Natural killer cell treated with Interleukin-12 subunit alpha and Interleukin-12 subunit beta and Interleukin-15 and Interleukin-18, amount 100 ng/mL, for 72 hours (primary cell): ENCODE measurements around the gene APEH. TPM values are rescaled to one million over a fixed set of nuclear protein-coding genes. Genes with fewer than 3 reads are reported as not detected.
A peak's percentile ranks its signal among the peaks of the same experiment; 100 is the strongest.

ENCODE experiments used
- ATAC-seq, 2 donors: fragments of 150-1000 bp; cut with Tn5 transposase in 1 of 2; sonication (Bioruptor Pico), chemical (Tn5 transposase) in 1 of 2; 2 replicates each; pipeline ENCODE4 v1.10.0; 2021
- DNase-seq: peaks from one replicate; pipeline ENCODE4 v3.0.0; 2022; ENCODE audit warnings: low spot score
- H3K27ac Mint-ChIP-seq, 2 donors: 1 replicate in 1 of 2; 2 replicates in 1 of 2; pipeline ENCODE4 v1.8.0; 2022; ENCODE audit warnings: mixed read lengths in 2 of 2, mild to moderate bottlenecking in 1 of 2, moderate library complexity in 1 of 2
- H3K27me3 Mint-ChIP-seq, 2 donors: 1 replicate in 1 of 2; 2 replicates in 1 of 2; pipeline ENCODE4 v1.8.0; 2022; ENCODE audit warnings: mixed read lengths in 2 of 2
- H3K36me3 Mint-ChIP-seq: one replicate; pipeline ENCODE4 v1.8.0; 2022; ENCODE audit warnings: mixed read lengths
- H3K4me1 Mint-ChIP-seq, 2 donors: 1 replicate in 1 of 2; 2 replicates in 1 of 2; pipeline ENCODE4 v1.8.0; 2022; ENCODE audit warnings: low read depth in 2 of 2, mixed read lengths in 2 of 2, mild to moderate bottlenecking in 1 of 2
- H3K4me3 Mint-ChIP-seq: one replicate; pipeline ENCODE4 v1.8.0; 2022; ENCODE audit warnings: mixed read lengths
- H3K9me3 Mint-ChIP-seq: 2 replicates; pipeline ENCODE4 v1.8.0; 2022; ENCODE audit warnings: mixed read lengths
- total RNA-seq, 2 donors: library from RNA; stranded (reverse); gene quantifications; one replicate each; pipeline ENCODE4 v1.2.3, GENCODE V29; 2022

The APEH gene
- total RNA-seq, 2 donors from 2014 or later, result 134 to 235 TPM

DNA sequence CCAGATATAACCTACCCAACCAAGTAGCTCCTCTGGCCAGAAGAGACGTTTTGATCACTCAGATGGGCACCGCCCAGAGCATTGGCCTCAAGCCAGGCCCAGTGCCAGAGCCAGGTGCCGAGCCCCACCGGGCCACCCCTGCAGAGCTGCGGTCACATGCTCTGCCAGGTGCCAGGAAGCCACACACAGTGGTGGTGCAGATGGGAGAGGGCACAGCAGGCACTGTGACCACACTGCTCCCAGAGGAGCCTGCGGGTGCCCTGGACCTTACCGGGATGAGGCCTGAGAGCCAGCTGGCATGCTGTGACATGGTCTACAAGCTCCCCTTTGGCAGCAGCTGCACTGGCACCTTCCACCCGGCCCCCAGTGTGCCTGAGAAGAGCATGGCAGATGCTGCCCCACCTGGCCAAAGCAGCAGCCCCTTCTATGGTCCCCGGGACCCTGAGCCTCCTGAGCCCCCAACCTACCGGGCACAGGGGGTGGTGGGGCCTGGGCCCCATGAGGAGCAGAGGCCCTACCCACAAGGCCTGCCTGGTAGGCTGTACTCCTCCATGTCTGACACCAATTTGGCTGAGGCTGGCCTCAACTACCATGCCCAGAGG is 19.1 kb upstream of the APEH start:
- Mint-ChIP-seq H3K27me3 (peaks cover 0 to 3% of the 10 kb centered on the region in 2 donors), H3K9me3 (no peaks in the 10 kb centered on the region), H3K36me3 (no peaks in the 10 kb centered on the region), H3K4me3 (no peak overlapping the region), H3K27ac (no peak overlapping the region), H3K4me1 (no peaks in the 10 kb centered on the region)
- ATAC-seq (no peak), DNase-seq (no peak)

DNA sequence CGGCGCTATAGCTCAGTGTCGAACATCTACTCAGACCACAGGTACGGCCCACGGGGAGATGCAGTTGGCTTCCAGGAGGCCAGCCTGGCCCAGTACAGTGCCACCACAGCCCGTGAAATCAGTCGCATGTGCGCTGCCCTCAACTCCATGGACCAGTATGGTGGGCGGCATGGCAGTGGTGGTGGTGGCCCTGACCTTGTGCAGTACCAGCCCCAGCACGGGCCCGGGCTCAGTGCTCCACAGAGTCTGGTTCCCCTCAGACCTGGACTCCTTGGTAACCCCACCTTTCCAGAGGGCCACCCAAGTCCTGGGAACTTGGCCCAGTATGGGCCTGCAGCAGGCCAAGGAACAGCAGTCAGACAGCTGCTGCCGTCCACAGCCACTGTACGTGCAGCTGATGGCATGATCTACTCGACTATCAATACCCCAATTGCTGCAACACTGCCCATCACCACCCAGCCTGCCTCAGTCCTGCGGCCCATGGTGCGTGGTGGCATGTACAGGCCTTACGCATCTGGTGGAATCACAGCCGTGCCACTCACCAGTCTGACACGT is 18.3 kb upstream of the APEH start:
- H3K9me3 Mint-ChIP-seq, result no peaks in the 10 kb centered on the region
- H3K27ac Mint-ChIP-seq, result no peak overlapping the region
- H3K27me3 Mint-ChIP-seq, result peaks cover 0 to 3% of the 10 kb centered on the region in 2 donors
- ATAC-seq (no peak), DNase-seq (no peak)
- no peaks in the 10 kb centered on the region for H3K4me1 Mint-ChIP-seq
- H3K4me3 Mint-ChIP-seq, result no peak overlapping the region
- H3K36me3 Mint-ChIP-seq, result no peaks in the 10 kb centered on the region

DNA sequence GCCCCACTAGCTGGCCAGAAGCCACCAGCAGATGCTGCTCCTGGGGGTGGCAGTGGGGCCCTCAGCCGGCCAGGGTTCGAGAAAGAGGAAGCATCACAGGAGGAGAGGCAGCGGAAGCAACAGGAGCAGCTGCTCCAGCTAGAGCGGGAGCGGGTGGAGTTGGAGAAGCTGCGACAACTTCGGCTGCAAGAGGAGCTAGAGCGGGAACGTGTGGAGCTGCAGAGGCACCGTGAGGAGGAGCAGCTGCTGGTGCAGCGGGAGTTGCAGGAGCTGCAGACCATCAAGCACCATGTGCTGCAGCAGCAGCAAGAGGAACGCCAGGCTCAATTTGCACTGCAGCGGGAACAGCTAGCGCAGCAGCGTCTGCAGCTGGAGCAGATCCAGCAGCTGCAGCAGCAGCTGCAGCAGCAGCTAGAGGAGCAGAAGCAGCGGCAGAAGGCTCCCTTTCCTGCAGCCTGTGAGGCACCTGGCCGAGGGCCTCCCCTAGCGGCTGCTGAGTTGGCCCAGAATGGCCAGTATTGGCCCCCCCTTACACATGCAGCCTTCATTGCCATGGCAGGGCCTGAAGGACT is 17.5 kb upstream of the APEH start:
- Mint-ChIP-seq H3K27me3 (peaks cover 0 to 3% of the 10 kb centered on the region in 2 donors), H3K4me1 (no peaks in the 10 kb centered on the region), H3K4me3 (no peak overlapping the region)

DNA sequence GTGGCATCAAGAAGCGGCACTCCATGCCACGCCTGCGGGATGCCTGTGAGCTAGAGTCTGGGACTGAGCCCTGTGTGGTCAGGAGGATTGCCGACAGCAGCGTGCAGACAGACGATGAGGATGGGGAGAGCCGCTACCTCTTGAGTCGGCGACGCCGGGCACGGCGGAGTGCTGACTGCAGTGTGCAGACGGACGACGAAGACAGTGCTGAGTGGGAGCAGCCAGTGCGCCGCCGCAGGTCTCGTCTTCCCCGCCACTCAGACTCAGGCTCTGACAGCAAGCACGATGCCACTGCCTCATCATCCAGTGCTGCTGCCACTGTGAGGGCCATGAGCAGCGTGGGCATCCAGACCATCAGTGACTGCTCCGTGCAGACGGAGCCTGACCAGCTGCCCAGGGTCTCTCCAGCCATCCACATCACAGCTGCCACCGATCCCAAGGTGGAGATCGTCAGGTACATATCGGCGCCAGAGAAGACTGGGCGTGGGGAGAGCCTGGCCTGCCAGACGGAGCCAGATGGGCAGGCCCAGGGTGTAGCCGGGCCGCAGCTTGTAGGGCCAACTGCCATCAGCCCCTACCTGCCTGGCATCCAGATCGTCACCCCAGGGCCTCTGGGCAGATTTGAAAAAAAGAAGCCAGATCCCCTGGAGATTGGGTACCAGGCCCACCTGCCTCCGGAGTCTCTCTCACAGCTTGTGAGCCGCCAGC is 16.8 kb upstream of the APEH start:
- DNase-seq, result no peak
- Mint-ChIP-seq H3K27ac (no peak overlapping the region), H3K27me3 (peaks cover 0 to 3% of the 10 kb centered on the region in 2 donors), H3K9me3 (no peaks in the 10 kb centered on the region), H3K4me1 (no peaks in the 10 kb centered on the region), H3K36me3 (no peaks in the 10 kb centered on the region), H3K4me3 (no peak overlapping the region)
- ATAC-seq, result no peak

More for the DNA sequence above, 17.5 kb upstream of the APEH start:
- DNase-seq, result no peak
- no peaks in the 10 kb centered on the region for H3K36me3 Mint-ChIP-seq
- H3K27ac Mint-ChIP-seq, result no peak overlapping the region
- ATAC-seq, result no peak
- no peaks in the 10 kb centered on the region for H3K9me3 Mint-ChIP-seq

DNA sequence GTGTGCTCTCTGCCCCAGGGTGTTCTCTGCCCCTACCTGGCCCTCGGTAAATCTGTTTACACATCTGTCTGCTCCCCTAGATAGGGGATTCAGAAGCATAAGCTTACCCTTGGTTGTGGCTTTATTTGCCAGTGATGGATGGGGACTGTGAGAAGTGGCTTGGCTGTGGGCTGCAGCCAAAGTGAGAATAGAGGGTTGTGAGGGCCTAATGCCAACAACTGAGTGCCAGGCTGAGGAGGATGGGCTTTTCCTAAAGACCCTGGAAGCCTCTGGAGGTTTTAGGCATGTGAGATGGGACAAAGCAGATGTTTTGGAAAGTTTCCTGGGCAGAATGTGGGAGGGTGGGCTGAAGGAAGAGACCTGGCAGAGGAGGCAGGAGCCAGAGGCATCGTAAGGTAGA is 15.4 kb upstream of the APEH start:
- DNase-seq (no peak), ATAC-seq (no peak)
- Mint-ChIP-seq H3K27me3 (peaks cover 0 to 3% of the 10 kb centered on the region in 2 donors), H3K4me3 (no peak overlapping the region), H3K36me3 (no peaks in the 10 kb centered on the region), H3K4me1 (no peaks in the 10 kb centered on the region), H3K27ac (no peak overlapping the region), H3K9me3 (no peaks in the 10 kb centered on the region)

DNA sequence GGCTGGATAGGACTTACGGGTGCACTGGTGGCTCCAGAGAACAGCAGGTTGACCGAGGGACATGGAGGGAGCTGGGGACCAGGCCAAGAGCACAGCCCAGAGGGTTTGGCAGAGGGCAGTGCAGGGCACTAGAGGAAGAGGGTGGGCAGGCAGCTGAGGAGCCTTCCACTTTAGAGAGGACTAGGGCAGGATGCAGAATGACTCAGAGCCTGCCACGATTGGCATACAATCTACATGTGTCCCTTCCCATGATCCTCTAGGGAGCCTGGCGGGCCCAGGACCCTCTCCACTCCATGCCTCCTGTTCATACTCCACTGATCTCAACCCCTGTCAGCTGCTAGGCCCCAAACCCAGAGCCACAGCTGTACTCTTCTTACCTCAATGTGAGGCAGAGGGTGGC is 14.4 kb upstream of the APEH start:
- DNase-seq, result no peak
- Mint-ChIP-seq H3K4me1 (no peaks in the 10 kb centered on the region), H3K27ac (no peak overlapping the region), H3K27me3 (peaks cover 0 to 3% of the 10 kb centered on the region in 2 donors), H3K36me3 (no peaks in the 10 kb centered on the region), H3K4me3 (no peak overlapping the region), H3K9me3 (no peaks in the 10 kb centered on the region)
- ATAC-seq, result no peak

DNA sequence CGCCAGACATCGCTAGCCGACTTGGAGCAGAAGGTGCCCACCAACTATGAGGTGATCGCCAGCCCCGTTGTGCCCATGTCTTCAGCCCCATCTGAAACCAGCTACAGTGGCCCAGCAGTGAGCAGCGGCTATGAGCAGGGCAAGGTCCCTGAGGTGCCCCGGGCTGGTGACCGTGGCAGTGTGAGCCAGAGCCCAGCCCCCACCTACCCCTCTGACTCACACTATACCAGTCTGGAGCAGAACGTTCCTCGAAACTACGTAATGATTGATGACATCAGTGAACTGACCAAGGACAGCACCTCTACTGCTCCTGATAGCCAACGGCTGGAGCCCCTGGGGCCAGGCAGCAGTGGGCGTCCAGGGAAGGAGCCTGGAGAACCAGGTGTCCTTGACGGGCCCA is 12.9 kb upstream of the APEH start:
- Mint-ChIP-seq H3K27me3 (peaks cover 0 to 3% of the 10 kb centered on the region in 2 donors), H3K4me1 (no peaks in the 10 kb centered on the region), H3K4me3 (no peak overlapping the region), H3K27ac (no peak overlapping the region), H3K36me3 (no peaks in the 10 kb centered on the region), H3K9me3 (no peaks in the 10 kb centered on the region)
- DNase-seq, result no peak
- ATAC-seq, result no peak

DNA sequence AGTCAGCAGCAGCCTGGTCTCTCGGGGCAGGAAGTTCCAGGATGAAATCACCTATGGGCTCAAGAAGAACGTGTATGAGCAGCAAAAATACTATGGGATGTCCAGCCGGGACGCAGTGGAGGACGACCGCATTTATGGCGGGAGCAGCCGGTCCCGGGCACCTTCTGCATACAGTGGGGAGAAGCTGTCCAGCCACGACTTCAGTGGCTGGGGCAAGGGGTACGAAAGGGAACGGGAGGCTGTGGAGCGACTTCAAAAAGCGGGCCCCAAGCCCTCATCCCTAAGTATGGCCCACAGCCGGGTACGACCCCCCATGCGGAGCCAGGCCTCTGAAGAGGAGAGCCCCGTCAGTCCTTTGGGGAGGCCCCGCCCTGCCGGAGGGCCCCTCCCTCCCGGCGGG is 12.1 kb upstream of the APEH start:
- no peaks in the 10 kb centered on the region for H3K27me3 Mint-ChIP-seq
- ATAC-seq (no peak), DNase-seq (no peak)
- no peak overlapping the region for H3K27ac Mint-ChIP-seq
- no peaks in the 10 kb centered on the region for H3K4me1 Mint-ChIP-seq
- no peaks in the 10 kb centered on the region for H3K9me3 Mint-ChIP-seq
- H3K36me3 Mint-ChIP-seq, result no peaks in the 10 kb centered on the region
- no peak overlapping the region for H3K4me3 Mint-ChIP-seq

DNA sequence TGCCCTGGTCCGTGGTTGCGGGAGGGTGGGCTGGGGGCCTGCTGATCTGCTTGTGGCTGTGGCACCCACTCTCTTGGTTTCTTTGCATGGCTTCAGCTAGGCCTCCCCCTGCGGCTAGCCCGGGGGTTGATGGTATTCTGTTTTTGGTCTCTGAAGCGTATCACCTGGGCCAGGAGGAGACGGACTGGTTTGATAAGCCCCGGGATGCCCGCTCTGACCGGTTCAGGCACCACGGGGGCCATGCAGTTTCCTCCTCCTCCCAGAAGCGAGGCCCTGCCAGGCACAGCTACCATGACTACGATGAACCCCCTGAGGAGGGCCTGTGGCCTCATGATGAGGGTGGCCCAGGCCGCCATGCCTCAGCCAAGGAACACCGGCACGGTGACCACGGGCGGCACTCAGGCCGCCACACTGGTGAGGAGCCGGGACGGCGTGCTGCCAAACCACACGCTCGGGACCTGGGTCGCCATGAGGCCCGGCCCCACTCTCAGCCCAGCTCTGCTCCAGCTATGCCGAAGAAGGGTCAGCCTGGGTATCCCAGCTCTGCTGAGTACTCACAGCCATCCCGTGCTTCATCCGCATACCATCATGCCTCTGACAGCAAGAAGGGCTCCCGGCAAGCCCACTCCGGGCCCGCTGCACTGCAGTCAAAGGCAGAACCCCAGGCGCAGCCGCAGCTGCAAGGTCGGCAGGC is 11.3 kb upstream of the APEH start:
- no peaks in the 10 kb centered on the region for H3K4me1 Mint-ChIP-seq
- no peak overlapping the region for H3K27ac Mint-ChIP-seq
- H3K9me3 Mint-ChIP-seq, result no peaks in the 10 kb centered on the region
- no peaks in the 10 kb centered on the region for H3K27me3 Mint-ChIP-seq
- no peaks in the 10 kb centered on the region for H3K36me3 Mint-ChIP-seq
- no peak overlapping the region for H3K4me3 Mint-ChIP-seq
- DNase-seq (no peak), ATAC-seq (no peak)

DNA sequence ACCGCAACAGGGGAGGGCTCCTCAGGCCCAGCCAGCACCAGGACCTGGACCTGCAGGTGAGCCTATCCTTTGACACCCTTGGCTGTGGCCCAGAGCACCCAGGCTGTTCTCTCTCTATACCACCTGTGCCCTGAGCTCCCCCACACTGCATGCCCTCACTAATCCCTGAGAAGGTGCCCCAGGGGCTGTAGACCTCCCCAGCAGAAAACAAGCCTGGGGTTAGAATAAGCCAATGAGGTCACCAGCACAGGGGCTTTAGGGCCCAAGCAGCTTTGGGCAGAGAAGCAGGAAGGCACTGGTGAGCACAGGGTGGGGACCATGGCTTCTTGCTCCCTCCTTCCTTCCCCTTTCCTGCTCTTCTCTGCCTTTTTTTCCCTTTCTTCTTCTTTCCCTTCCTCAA is 10.3 kb upstream of the APEH start:
- Mint-ChIP-seq H3K27me3 (peaks cover 0 to 3% of the 10 kb centered on the region in 2 donors), H3K27ac (no peak overlapping the region), H3K36me3 (no peaks in the 10 kb centered on the region), H3K4me3 (no peak overlapping the region), H3K4me1 (no peaks in the 10 kb centered on the region), H3K9me3 (no peaks in the 10 kb centered on the region)
- DNase-seq (no peak), ATAC-seq (peak in 1 of 2 donors; percentile 11)

DNA sequence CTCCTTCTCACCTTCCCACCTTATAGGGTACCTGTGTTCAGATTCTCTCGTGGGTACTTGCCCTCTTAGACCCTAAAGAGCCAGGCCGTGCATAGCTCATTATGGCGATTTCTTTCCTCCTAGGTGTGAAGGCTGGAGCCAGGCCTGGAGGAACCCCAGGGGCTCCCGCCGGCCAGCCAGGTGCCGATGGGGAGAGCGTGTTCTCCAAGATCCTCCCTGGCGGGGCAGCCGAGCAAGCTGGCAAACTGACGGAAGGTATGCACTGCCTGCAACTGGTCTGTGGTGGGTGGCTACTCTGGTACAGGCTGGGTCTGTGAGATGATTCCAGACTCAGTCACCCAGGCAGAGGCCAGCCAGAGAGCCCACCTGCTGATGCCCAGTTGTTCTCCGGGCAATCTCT is 9.9 kb upstream of the APEH start:
- no peak for DNase-seq
- Mint-ChIP-seq H3K27ac (no peak overlapping the region), H3K36me3 (no peaks in the 10 kb centered on the region), H3K4me3 (no peak overlapping the region), H3K27me3 (peaks cover 0 to 3% of the 10 kb centered on the region in 2 donors), H3K4me1 (peaks cover 0 to 2% of the 10 kb centered on the region in 2 donors), H3K9me3 (no peaks in the 10 kb centered on the region)
- ATAC-seq, result no peak

DNA sequence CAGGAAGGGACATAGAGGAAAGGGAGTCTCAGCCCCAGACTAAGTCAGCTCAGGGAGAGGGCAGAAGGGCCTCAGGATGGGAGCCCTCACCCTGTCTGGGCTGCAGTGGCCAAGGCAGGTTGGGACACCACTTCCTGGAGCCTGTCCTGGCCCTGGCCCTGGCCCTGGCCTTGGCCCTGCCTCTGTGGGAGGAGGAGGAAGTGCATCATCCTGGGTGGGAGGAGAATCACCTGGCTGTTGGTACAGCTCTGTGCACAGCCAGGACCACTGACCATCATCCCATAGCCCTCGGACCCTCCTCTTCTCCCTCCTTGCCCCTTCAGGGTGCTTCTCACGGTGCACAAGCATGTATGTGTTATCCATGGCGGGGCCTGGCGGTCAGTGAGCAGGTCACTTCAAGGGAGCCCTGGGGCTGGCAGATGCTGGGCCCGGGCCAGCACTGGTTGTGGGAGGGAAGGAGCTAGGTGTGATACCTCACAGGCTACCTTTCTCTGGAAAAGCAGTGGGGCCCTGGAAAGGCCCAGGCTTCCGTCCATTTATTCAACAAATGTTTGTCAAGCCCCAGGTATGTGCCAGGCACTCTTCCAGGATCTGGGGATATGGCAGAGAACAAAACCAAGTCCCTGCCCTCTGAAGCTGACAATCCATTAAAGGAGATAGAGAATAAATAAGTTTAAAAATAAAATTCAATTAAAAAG is 8.2 kb upstream of the APEH start:
- Mint-ChIP-seq H3K27me3 (peaks cover 0 to 3% of the 10 kb centered on the region in 2 donors), H3K4me1 (peaks cover 0 to 2% of the 10 kb centered on the region in 2 donors), H3K27ac (peak overlapping the region in 1 of 2 donors; percentile 32), H3K36me3 (no peaks in the 10 kb centered on the region), H3K4me3 (no peak overlapping the region), H3K9me3 (no peaks in the 10 kb centered on the region)
- ATAC-seq (peak; percentile 8 to 15), DNase-seq (no peak)

DNA sequence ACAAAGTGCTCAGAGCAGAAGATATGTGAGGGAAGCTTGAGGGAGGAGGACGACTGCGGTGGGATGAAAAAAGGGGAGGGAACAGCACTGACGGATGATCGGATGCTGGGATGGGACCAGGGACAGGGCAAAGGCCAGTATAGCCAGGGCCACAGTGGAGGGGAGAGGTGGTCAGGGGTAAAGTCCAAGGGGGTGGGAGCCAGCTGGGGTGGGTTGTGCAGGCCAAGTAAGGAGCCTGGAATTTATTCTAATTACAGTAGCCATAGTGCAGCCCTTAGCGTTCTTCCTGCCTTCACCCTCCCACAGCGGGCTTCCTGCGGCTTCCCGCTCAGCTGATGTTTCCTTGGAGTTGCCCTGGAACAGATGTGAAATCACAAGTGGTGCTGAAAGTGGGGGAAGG is 7.6 kb upstream of the APEH start:
- Mint-ChIP-seq H3K36me3 (no peaks in the 10 kb centered on the region), H3K27me3 (peaks cover 0 to 3% of the 10 kb centered on the region in 2 donors), H3K9me3 (no peaks in the 10 kb centered on the region), H3K4me3 (no peak overlapping the region), H3K27ac (no peak overlapping the region), H3K4me1 (peaks cover 0 to 5% of the 10 kb centered on the region in 2 donors)
- ATAC-seq, result no peak
- no peak for DNase-seq
